CMK (cell line): ENCODE data around the gene MEF2D.

Source experiments
- DNase-seq: peaks from one replicate; pipeline ENCODE4 v3.0.0-alpha.2; 2010; ENCODE audit warnings: low read depth

The MEF2D gene

DNA sequence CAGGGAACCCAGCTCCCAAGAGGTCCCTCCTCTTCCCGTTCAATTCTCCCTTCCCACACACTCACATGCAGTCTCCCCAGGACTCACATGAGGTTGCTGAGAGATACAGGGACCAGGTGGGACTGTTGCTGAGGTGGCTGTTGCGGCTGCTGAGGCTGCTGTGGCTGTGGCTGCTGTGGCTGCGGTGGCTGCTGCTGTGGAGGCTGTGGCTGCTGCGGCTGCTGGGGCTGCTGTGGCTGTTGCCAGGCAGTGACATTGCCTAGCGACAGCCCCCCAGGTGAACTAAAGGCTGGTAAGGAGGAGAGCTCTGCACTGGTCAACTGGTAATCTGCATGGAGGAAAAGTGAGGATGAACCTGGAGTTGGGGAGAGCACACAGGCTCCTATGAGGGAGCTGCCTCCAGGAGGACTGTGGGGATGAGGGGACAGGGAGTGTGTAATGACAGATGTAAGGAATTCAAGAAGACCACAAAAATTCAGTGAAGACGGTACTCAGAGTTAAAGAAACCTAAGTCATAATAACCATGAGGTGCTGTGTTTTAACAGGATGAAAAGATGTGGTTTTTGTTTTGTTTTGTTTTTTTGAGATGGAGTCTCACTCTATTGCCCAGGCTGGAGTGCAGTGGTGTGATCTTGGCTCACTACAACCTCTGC lies 31.8 kb downstream of the MEF2D start:
- DNase-seq, result no peak

DNA sequence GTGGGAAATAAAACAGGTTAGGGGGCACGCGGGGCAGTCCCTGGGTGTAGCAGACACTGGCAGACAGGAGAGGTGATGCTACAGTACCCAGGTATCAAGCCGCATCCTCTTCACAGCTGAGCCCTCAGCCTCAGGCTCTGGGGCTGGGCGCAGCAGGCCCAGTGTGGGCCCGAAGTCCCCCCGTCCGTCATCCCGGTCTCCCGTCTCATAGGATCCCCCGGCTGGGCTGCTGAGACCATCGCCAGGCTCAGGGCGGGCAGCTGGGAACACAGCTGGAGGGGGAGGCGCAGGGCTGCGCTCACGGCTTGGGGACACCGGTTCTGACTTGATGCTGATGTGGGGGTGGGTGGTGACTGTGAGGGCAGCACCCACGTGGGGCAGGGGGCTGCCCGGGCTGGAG lies 32.7 kb downstream of the MEF2D start:
- no peak for DNase-seq

DNA sequence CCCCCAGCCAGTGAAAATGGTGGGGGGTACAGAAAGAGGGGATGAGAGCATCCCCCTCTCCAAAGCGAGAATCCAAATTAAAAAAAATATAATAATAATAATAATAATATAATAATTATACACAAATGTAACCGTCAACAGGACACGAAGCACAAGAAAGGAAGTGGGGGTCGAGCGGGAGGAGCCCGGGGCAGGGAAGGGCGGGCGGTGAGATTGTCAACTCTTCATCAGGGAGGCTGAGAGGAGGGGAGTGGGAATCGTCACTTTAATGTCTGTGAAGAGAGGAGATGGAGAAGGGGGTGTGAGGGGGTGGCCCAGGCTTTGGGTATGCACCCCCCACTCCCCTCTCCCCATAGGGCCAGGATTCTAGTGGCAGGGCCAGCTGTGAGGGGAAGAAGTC lies 33.2 kb downstream of the MEF2D start:
- DNase-seq, result no peak

DNA sequence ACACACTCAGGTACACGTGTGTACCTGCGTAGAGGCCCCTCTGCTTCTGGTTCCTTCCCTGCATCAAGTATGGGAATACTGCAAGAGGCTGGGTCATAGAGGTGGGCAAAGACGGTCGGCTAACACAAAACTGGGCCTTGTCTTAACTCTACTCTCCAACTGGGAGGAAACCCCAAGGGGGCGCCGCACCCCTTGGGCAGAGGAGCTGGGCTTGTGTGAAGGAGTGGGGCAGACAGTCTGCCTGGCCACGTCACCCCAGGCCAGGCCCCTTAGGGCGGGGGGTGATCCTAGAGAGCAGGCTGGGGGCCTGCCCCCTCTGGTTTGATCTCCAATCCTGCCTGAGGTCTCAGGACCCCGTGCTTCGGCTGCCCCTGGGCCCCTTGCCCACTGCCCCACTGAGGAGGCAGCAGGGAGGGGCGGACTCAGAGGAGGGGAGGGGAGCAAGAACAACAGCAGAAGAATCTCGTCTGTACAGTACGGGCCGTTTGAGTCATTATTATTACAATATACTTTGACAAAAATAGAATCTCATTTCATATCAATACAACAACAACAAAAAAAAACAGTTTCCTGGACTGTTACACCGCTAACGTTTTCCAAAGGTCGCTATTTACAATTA lies 34.7 kb downstream of the MEF2D start:
- no peak for DNase-seq

DNA sequence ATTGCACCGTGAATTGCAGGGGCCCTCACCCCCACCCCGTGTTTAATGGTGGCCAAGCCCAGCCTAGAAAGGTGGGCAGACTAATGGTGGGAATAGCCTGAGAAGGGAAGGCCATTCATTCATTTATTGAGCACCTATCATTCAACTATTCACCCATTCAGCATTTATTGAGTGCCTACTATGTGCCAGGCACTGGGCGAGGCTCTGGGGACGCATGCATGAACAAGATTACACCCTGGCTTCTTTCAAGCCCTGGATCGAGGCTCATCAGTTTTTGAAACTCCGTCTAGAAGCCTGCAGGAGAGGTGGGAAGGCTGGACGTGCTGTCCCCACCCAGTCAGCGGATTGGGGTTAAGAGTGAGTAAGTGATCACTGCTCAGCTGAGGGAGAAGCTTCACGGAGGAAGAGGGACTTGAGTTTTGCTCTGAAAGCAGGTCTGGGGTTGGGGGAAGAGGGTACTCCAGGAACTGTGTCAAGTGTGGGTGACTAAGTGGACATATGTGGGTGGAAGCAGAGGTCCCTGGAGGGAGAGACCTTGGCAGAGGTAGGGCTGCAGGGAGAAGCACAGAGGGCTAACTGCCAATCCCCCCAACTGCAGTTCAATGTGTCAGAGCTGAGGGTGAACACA lies 35.6 kb downstream of the MEF2D start:
- no peak for DNase-seq

DNA sequence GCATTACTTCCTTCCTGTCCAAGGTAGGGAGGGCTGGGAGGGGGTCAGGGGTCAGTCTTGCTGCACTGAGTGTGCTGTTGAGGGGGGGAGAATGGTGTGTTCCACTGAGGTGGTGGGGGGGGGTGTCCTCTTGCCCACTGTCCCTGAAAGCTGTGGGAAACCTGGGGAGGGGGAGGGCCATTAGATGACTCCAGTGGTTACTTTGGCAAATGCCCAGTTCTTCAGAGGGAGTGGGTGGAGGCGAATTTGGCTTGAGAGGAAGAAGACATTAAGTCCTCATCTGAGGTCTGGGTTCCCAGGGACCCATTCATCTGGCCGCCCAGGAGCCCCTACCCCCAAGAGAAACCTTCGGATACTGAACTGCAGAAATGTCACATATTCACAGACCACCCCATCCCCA lies 36.2 kb downstream of the MEF2D start:
- DNase-seq, result no peak

DNA sequence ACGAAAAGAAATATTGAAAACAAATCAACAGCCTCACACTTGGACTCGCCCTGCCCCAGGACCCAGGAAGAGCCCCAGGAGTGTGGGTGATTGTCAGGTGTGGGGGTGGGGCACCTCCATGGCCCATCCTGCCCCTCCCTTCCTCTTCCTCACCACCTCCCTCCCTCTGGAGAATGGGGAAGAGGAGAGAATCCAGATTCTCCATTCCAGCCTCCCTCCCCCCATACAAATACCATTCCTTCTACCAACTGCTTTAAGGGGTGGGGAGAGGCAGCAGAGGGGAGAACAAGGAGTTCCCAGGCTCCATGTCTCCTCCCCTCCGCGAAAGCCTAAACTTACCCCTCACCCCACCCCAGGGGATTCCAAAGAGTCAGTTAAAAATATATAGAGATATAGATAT lies 36.7 kb downstream of the MEF2D start:
- DNase-seq, result no peak

DNA sequence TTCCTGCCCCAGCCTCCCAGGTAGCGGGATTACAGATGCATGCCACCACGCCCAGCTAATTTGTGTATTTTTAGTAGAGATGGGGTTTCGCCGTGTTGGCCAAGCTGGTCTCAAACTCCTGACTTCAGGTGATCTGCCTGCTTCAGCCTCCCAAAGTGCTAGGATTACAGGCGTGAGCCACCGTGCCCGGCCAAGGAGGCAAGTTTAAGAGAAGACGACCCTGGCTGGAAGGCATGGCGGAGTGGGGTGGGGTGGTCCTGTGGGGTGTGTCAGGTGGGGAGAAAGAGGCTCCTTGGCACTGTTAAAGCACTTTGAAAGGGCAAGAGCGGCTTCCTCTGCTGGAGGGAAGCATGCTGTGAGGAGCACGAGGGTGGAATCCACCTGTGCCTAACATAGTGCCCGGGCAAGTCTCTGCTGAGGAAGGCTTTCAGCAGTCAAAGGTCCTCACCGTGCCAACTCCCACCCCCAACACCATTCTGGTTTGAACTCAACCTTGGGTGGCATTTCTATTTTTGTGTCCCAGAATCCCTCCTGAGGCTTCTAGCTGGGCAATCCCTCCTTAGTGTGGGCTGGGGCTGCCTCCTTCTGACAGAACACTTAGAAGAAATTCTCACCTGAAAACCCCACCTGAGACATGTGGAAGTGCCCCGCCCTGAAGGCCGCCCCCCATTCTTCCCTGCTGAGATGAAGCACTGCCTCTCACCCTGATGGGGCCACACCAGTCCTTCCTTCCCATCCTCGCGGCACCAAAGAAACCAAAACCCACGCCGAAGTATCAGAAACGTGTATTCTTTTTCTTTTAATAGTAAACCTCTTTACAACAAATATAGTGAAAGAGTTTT lies 37.4 kb downstream of the MEF2D start:
- no peak for DNase-seq

DNA sequence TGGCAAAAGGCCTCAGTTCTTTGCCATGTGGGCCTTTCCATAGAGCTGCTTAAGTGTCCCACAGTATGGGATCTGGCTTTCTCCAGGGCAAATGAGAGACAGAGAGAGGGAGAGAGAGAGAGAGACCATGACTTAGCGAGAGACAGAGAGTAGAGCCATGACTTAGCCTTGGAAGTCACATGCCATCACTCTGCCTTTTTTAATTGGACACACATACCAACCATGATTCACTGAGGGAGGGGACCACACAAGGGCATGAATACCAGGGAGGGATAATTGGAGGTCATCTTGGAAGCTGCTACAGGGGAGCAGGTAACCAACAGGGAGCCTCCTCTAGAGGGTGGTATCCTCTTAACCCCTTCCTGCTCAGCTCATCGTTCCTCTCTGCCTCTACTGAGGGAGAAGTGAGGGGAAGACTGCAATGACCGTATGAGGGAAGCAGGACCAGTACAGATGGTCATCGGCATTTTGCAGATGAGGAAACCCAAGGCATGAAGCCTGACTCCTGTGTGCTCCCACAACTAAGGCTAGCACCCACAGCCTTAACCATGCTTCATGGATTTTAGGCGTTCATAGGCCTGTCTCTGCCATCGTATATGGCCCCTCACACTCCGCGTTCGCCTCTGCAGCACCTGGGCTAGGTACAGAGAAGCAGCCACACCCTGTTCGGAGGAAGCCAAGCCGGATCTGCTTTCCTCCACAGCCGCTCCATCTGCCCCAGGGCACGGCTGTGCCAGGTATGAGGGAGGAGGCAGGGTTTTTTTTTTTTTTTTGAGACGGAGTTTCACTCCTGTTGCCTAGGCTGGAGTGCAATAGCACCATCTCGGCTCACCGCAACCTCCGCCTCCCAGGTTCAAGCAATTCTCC lies 38.6 kb downstream of the MEF2D start:
- no peak for DNase-seq

DNA sequence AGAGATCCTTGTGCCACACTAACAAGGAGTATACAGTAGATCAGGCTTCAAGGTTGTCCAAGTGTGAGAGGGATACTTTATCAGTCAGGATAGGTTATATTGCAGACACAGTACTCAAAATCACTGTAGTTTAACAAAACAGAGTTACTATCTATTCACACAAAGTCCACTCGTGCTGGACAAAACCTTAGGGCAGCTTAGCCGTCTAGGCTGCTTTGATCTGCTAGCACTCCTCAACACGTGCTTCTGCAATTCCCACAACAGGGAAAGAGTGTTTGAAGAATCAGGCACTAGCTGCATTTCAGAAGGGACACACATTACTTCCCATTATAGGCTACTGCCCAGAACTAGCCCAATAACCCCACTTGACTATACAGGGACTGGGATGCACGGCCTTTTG lies 39.5 kb downstream of the MEF2D start:
- DNase-seq, result no peak

DNA sequence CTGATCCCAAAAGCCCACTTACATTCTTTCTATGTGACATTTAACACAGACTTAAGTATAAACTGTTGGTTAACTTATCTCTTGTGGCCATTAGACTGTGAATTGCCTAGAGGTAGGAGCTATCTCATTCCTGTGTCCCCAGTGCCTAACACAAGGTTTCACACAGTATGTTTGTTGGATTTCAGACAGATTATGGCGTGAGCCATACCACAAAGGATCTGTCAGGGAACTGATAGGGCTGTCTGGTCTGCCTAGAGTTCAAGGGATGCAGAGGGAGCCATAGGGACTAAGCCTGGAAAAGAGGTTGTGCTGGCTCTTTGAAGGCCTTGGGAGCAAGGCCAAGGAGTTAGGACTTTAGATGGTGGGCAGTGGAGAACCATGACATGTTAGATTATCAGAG lies 40.0 kb downstream of the MEF2D start:
- DNase-seq, result peak; percentile 84

DNA sequence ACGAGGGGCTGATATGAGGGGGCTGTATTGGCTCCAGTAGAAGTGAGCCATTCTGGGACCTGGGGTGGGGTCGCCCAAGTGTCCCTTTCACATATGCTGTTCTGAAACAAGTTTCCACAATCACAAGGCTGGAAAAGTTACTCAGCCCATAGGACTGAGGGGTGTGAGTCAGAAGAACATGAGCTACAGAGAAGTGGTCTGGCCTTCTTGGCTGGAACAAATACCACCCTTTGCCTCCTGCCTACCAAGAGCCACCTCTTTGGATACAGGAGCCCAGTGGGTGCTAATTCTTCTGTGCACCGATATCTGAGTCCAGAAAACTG lies 42.4 kb downstream of the MEF2D start:
- DNase-seq, result no peak

DNA sequence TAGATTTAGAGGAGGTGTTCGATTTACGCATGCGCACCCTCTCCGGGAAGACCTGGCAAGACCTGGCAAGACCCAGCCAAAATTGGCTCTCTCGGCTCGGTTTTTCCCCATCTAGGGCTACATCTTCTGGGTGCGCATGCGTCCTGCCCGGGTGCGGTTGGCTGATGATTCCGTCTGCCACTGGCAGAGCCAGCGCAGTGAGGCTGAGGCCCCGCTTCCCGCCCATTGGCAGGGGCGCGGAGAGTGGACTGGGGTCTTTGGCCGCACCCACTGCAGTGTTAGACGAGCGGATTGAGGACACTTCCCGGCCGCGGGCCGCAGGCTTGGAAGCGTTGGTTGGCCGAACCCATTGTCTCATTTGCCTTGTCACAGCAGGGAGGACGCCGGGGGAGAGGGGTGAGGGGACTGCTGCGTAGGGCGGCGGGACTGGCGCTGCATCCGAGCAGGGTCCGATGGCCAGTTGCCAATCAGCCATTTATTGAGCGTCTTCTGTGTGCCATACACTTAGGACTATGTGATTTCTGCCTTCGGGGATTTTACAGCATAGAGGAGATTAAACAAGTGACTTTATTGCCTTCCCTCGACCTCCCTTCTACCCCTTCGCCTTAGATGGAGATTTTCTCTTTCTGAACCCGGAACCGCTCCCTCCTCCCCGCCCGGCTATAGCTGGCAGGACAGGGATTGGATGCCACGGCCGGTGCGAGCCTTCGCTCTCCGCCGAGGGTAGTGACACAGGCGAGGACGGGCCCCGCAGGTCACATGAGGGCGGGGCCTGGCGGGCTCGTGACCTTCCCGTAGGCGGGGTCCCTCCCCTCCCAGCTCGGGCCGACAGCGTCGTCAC lies 43.7 kb downstream of the MEF2D start:
- peak; percentile 92 for DNase-seq

DNA sequence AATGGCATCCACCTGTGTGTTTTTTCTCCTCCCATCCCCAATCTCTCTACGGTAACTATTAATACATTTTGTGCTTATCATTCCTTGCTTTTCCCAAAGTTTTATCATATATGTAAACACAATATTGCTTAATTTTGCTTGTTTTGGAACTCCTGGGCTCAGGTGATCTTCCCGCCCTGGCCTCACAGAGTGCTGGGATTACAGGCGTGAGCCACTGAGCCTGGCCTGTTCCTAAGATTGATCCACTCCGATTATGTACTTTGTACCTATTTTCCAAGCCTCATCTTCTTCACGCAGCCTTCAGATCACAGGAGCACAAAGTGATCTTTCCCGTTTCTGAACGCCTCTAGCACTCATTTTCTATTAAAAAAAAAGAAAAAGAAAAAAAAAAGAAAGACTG lies 45.2 kb downstream of the MEF2D start:
- no peak for DNase-seq

DNA sequence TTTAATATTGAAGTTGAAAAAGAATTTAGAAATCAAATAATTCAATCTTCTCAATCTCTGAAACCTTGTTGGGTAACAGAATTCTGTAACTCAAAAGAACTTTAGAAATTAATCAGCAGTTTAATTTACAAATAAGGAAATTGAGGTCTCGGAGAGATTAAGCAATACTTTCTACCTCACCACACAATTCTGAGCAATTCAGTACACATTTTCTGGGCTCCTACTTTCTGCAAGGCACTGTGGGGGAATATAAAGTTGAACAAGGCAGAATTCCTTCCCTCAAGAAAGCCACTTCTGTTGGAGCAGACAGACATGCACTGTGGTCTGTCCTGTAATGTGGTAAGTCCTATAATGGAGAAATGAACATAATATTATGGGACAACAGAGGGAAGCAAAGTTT lies 47.7 kb downstream of the MEF2D start:
- no peak for DNase-seq

DNA sequence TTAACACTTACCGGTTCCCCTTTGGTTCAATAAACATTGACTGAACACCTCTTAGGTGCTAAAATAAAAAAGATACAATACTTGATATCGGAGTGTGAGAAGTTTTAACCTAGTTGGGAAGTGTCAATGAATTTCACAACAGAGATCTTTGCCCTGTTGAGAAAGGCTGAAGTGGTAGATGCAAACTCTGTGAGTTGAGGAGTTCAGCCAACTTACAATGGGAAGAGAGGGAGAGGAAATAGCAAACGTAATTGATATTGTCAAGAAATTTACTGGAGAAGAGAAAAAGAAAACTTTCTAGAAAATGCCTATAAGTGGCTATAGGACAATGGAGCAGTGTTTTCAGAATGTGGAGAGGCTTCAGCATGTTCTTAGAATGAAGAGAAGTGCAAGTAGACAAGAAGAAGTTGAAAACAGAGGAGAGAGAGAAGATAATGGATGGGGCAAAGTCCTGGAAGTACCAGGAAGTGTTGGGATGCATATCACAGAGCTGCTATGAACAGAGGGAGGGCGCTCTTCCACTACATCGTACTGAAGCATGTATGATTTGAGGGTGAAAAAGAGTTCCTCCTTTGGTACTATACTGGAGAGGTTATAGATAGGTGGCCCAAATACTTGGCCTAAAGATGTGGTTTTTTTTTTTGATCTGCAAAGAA lies 48.9 kb downstream of the MEF2D start:
- DNase-seq, result no peak

DNA sequence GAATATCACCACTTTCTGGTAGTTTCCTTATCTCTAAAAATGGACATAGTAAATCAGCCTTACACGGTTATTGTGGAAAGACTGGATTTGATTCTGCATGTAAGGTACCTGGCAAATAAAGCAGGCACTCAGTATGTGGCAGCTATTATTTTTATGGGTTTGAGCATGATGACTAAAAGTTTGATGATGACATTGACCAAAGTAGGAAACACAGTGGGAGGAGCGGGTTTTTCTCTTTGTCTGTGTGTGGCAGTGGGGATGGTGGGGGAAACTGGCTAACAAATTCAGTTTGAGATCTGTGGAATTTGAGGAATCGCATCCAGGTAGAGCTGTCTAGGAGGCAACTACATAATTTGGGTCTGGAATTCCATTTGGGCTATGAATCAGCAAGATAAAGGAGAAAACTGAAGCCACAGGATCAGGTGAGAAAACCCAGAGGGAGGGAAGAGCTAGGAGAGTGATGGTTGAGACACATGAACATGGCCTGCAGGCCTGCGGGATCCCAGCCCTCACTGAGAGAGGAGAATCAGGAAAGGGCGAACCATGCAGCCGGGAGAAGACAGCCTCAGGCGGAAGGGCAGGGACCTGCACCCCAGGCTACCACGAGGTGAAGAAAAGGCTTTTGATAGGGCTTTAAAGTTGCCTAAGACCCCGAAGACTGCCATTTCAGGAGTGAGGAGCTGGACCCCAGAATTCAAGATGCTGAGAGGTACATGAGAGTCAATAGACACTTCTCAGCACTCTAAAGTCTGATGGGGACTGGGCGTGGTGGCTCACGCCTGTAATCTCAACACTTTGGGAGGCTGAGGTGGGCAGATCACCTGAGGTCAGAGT lies 52.2 kb downstream of the MEF2D start:
- no peak for DNase-seq

DNA sequence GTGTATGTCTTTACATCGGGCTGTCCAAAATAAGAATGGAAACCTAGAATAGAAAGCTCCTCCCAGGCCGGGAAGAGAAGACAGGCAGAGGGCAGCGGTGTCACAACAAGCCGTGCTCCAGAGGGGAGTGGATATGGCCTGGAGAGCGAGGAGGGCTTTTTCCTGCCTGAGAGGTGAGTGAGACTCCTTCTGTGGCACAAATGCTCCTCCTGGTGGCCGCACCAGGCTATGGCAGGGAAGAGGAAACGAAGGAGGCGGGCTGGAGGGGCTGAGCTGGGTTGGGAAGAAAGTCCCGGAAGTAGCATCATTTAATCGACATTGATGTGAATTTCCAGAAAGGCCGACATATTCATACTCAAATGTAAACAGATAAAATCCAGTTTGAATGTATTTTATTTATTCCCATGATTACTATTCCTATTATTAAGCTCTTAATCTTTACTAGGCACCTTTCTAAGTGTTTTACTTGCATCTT lies 54.7 kb downstream of the MEF2D start:
- DNase-seq, result no peak

DNA sequence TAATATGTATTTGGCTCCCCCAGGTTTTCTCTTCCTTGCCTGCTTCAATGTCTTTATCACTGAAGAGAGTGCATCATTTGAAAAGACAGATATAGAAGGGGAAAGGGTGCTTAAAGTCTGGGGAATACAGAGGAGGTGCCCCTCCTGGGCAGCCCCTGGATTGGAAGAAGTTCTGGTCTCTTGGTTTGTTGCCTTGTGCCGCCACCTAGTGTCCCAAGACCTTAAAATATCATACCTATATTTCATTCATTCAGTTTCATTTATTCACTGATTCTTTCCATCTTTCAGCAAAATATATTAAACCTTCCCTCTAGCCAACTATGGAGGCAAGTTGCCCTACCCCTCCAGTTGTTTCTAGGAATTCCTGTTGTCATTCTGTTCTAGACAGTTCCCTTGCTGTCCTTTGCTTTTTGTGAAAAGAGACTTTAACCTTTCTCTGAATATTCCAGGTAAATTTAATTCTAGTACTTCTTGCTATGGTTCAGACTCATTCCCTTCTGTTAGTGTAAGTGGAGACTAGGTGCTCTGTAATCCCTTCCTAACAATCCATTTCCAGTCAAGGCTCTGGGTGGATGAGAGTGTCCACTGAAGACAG lies 56.1 kb downstream of the MEF2D start:
- no peak for DNase-seq
